Fibroblast of skin of back (primary cell): ENCODE measurements around the gene RUFY3.
"Not testable (repeated sequence)": the region's sequence is repeated elsewhere in the genome, so short reads cannot be mapped to it uniquely, and the experiment has no call there.

ENCODE experiments used
- DNase-seq: peaks from one replicate; pipeline ENCODE4 v3.0.0-alpha.2; 2013

The RUFY3 gene

DNA sequence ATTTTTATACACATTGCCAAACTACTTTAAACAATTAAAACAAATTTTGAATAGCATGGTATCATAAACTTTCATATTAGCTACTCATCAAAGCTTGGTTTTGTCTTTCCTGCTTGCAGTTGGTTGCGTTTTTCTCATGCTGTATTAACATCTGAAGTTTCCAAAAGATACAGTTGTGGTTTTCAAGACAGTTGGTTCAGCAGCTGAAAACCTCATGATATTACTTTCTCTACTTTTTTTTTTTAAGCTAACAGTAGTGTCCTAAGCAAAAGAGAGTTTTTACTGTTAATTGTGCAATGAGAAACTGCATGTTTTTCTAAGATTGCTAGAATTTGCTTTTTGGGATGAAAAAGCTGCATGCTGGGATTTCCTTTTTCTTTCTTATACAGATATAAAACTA is 15.2 kb downstream of the RUFY3 start:
- DNase-seq: no peak

DNA sequence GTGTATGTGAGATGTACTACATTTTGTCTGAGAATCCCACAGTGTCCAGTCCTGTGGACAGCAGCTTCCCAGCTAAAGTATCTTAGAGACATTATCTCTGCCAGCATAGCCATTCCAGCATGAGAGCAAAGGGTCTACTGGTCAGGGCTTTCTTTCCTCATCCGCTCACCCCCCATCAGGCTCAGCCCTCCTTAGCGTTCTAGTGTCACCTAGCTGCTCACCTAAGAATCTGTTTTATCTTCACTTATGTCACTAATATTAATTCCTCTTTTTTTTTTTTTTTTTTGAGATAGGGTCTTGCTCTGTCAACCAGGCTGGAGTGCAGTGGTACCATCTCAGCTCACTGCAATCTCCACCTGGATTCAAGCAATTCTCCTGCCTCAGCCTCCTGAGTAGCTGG is 15.6 kb downstream of the RUFY3 start:
- DNase-seq: no peak

DNA sequence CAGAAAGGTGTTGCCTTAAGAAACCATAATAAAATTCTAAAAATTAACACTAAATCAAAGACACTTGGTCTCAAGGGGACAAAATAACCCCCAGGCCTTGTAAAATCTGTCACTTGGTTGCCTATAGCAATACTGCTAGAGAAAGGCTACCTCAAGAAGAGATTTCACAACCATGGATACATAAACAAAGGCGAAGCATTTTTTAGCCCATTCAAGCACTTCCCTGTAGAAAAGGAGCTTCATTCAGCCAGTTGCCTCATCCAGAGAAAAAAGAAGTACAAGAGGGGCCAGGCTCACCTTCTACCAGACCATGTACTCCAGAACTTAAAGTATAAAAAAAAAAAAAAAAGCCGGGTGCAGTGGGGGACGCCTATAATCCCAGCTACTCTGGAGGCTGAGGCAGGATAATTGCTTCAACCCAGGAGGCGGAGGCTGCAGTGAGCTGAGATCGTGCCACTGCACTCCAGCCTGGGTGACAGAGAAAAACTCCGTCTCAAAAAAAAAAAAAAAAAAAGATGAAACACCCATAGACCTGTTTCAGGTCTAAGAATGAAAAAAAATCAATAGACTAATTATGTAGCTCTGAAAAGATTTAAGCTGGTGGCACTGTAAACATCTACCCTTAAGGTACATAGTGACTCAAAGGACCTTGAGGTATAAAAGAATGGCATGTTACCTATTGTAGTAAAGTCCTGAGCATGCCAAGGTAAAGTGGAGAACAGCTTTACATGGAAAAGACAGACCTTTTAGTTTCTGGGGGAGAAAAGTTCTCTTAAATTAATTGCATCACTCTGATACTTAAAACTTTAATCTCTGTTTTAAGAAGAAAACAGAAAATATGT is 18.0 kb downstream of the RUFY3 start:
- no peak for DNase-seq

- DNase-seq: peak; percentile 69
These were observed 20.3 kb downstream of the RUFY3 start for GRCh38 chr4:70741867-70742658.

DNA sequence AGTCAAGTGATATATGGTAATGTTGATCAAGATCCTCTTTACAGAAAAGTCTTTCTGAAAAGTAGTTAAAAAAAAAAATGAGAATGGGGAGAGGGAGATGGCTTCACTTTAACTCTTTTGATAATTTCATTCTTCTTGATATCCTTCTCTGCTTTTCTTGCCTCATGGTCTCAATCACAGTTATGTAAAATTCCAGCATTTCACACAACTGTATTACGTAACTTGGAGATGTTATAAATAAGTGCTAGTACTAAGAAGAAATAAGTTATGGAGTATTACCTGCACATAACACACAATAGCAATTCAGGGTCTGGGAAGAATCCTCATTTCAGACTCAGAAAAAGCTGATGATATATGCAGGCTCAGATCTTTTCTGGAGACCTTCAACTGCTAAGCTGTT is 22.0 kb downstream of the RUFY3 start:
- DNase-seq: no peak

- peak; percentile 60 for DNase-seq
These were observed 24.5 kb downstream of the RUFY3 start for GRCh38 chr4:70746179-70746839.

GRCh38 chr4:70747874-70748273 is 26.1 kb downstream of the RUFY3 start:
- peak; percentile 19 for DNase-seq

- peak; percentile 33 for DNase-seq
These were observed 27.5 kb downstream of the RUFY3 start for GRCh38 chr4:70749313-70749712.

DNA sequence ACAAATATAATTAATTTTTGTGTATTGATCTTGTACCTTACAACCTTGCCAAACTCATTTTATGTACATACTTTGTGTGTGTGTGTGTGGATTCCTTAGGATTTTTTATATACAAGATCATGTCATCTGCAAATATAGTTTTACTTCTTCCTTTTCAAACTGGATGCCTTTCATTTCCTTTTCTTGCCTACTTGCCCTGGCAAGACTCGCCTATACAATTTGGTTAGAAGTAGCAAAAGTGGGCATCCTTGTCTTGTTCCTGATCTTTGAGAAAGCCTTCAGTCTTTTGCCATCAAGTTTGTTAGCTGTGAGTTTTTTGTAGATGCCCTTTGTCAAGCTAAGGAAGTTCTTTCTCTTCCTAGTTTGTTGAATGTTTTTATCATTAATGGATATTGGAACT is 30.5 kb downstream of the RUFY3 start:
- no peak for DNase-seq

DNA sequence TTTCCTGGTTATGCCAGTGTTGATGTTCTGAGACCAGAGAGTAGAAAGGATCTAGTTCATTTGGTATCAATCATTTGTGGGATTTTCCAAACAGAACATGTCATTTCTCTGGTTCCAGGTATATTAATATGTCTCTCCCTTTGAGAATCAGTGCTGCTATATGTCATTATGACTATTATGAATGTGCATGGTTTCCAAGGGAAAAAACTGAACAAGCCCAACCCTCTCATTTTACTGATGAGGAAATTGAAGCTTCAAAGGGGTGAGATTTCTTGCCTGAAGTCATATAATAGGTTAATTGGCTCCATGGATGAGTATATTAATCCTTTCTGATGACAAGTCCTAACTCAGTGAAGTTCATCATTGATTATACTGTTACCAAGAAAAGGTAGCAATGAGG is 31.9 kb downstream of the RUFY3 start:
- no peak for DNase-seq

- no peak for DNase-seq
These were observed 32.7 kb downstream of the RUFY3 start for GRCh38 chr4:70754470-70754869.

- DNase-seq: peak; percentile 20
These were observed 33.4 kb downstream of the RUFY3 start for GRCh38 chr4:70754990-70755688.

GRCh38 chr4:70759126-70759525 is 37.4 kb downstream of the RUFY3 start:
- DNase-seq: peak; percentile 28

GRCh38 chr4:70759627-70760026 is 37.9 kb downstream of the RUFY3 start:
- no peak for DNase-seq

DNA sequence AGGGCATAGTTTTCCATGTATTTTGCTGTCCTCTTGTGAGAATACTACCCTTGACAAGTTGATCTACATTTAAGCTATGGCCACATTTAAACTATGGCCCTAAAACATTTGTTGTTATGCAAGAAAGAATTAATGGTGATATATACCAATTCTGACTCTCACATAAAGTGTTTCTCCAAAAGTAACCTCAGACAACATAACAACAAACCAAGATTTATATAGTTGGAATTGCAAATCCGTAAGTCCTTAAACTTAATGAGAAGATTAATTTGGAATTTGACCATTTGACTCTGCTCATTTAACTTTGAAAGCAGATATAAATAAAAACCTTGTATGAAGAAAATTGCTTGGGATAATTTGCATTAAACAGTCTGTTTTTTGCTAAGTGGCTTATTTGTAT is 38.9 kb downstream of the RUFY3 start:
- no peak for DNase-seq

GRCh38 chr4:70761276-70761816 is 39.6 kb downstream of the RUFY3 start:
- peak; percentile 9 for DNase-seq

GRCh38 chr4:70765368-70765767 is 43.6 kb downstream of the RUFY3 start:
- DNase-seq: no peak

DNA sequence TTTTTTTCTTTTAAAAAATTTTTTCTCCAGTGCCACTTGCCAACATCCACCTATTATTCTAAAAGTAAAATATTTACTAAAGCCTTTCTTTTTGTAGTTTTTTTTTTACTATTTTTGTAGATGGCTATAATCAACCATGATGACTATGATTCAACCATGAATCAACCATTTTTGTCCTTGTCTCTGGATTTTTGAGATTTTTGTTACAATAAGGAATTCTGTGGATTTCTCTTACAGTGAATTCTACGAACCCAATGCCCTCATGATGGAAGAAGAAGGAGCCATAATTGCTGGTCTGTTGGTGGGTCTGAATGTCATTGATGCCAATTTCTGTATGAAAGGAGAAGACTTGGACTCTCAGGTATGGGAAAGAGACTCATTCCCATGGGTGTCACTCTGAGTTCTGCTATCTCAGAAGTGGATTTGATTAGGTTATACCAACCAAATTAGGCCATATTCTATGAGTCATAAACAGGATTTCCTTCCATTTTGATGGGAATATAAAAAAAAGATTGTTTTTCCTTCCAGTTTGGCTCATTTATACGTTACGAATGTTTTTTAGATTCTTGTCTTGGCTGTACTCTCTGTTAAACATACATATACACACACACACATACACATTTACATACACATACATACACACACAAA is 46.7 kb downstream of the RUFY3 start:
- DNase-seq: peak; percentile 74

DNA sequence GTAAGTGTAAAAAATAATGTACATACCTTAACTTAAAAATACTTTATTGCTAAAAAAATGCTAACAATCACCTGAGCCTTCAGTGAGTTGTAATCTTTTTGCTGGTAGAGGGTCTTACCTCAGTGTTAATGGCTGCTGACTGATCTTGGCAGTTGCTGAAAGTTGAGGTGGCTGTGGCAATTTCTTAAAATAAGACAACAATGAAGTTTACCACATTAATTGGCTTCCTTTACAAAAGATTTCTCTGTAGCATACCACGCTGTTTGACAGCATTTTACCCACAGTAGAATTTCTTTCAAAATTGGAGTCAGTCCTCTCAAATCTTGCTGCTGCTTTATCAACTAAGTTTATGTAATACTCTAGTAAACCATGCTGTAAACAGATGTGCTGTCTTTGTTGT is 47.6 kb downstream of the RUFY3 start:
- not testable (repeated sequence) for DNase-seq

- no peak for DNase-seq
These were observed 51.3 kb downstream of the RUFY3 start for GRCh38 chr4:70772929-70773555.

DNA sequence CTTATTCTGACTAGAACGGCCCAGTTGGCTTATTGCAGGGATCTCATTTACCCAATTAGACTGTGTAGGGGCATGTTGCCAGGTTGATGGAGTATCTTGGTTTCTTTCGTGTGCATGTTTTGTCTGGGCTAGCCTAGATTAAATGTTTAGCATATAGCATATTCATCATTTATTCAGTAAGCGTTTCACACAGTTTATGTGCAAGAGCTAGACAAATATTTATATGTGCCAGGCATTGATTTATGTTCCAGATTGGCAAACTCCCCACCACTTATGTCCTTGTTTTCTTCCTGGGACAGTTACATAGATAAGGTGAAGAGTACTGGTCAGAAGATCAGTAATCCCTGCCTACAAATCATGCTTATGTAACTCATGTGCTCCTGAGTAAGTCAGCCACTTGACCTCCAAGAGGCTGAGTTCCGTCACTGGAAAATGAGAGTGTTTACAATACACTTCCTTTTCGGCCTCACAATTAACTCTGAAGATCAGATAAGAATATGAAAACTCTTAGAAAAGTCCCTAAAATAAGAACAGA is 57.2 kb downstream of the RUFY3 start:
- no peak for DNase-seq
